Activated T-cell treated with anti-CD3 and anti-CD28 coated beads, Interleukin-2, amount 50 U/mL, for 72 hours (primary cell): Measurements from ENCODE around the gene MROH9. TPM values are rescaled to one million over a fixed set of nuclear protein-coding genes. Genes with fewer than 3 reads are reported as not detected.
A peak's percentile ranks its signal among the peaks of the same experiment; 100 is the strongest.
"Not testable (repeated sequence)": the region's sequence is repeated elsewhere in the genome, so short reads cannot be mapped to it uniquely, and the experiment has no call there.

ENCODE experiments used
- ATAC-seq, 2 donors: fragments of 150-1000 bp; cut with Tn5 transposase; replicated peaks in 1 of 2; 2 replicates each; pipeline ENCODE4 v1.10.0; 2021; ENCODE audit warnings: moderate library complexity in 2 of 2, mild to moderate bottlenecking in 1 of 2
- DNase-seq, 2 donors: peaks; one replicate each; pipeline ENCODE4 v3.0.0; 2021 to 2022; ENCODE audit warnings: mixed read lengths in 1 of 2
- H3K27ac Mint-ChIP-seq: one replicate; pipeline ENCODE4 v1.8.0; 2022; ENCODE audit warnings: mild to moderate bottlenecking, moderate library complexity, mixed read lengths
- H3K27me3 Mint-ChIP-seq: one replicate; pipeline ENCODE4 v1.8.0; 2022; ENCODE audit warnings: low read depth, mixed read lengths
- H3K36me3 Mint-ChIP-seq, 2 donors: one replicate each; pipeline ENCODE4 v1.8.0; 2022; ENCODE audit warnings: mixed read lengths in 2 of 2, mild to moderate bottlenecking in 1 of 2; ENCODE audit not compliant: insufficient read depth in 2 of 2
- H3K4me1 Mint-ChIP-seq: one replicate; pipeline ENCODE4 v1.8.0; 2022; ENCODE audit warnings: low read depth, mixed read lengths
- H3K4me3 Mint-ChIP-seq, 2 donors: one replicate each; pipeline ENCODE4 v1.8.0; 2022; ENCODE audit warnings: mild to moderate bottlenecking in 2 of 2, mixed read lengths in 2 of 2, moderate library complexity in 2 of 2
- H3K9me3 Mint-ChIP-seq, 2 donors: one replicate each; pipeline ENCODE4 v1.8.0; 2022; ENCODE audit warnings: mixed read lengths in 2 of 2
- total RNA-seq, 2 donors: library from RNA; stranded (reverse); gene quantifications; one replicate each; pipeline ENCODE4 v1.2.3, GENCODE V29; 2022

The MROH9 gene
- total RNA-seq, 2 donors from 2014 or later = not detected

- Mint-ChIP-seq H3K27me3 (peaks cover 9% of the 10 kb centered on the region), H3K27ac (no peak overlapping the region), H3K9me3 (no peaks in the 10 kb centered on the region), H3K4me1 (peaks cover 5% of the 10 kb centered on the region), H3K36me3 (no peaks in the 10 kb centered on the region), H3K4me3 (no peak overlapping the region)
- DNase-seq (no peak), ATAC-seq (peak; percentile 9 to 13)
Observed at GRCh38 chr1:170929412-170929834, 5.9 kb upstream of the MROH9 start.

- Mint-ChIP-seq H3K9me3 (no peaks in the 10 kb centered on the region), H3K36me3 (no peaks in the 10 kb centered on the region), H3K4me1 (peaks cover 5% of the 10 kb centered on the region), H3K27me3 (peaks cover 9% of the 10 kb centered on the region), H3K27ac (no peak overlapping the region), H3K4me3 (no peak overlapping the region)
- DNase-seq (peak; percentile 1 to 13), ATAC-seq (peak; percentile 62 to 72)
Observed at GRCh38 chr1:170929835-170930554, 5.3 kb upstream of the MROH9 start.

GRCh38 chr1:170931650-170932049, 3.7 kb upstream of the MROH9 start:
- Mint-ChIP-seq H3K27me3 (peaks cover 9% of the 10 kb centered on the region), H3K9me3 (no peaks in the 10 kb centered on the region), H3K27ac (no peak overlapping the region), H3K4me3 (no peak overlapping the region), H3K4me1 (peaks cover 5% of the 10 kb centered on the region), H3K36me3 (no peaks in the 10 kb centered on the region)
- no peak for DNase-seq
- ATAC-seq = no peak

GRCh38 chr1:170932236-170932635, 3.1 kb upstream of the MROH9 start:
- Mint-ChIP-seq H3K27ac (no peak overlapping the region), H3K36me3 (no peaks in the 10 kb centered on the region), H3K27me3 (peaks cover 9% of the 10 kb centered on the region), H3K9me3 (no peaks in the 10 kb centered on the region), H3K4me1 (peaks cover 5% of the 10 kb centered on the region), H3K4me3 (no peak overlapping the region)
- DNase-seq (no peak), ATAC-seq (no peak)

- ATAC-seq = no peak
- H3K4me3 Mint-ChIP-seq = no peak overlapping the region
- H3K4me1 Mint-ChIP-seq = no peaks in the 10 kb centered on the region
- no peak overlapping the region for H3K27ac Mint-ChIP-seq
- no peak for DNase-seq
- H3K36me3 Mint-ChIP-seq = no peaks in the 10 kb centered on the region
- H3K9me3 Mint-ChIP-seq = no peaks in the 10 kb centered on the region
- H3K27me3 Mint-ChIP-seq = peaks cover 5% of the 10 kb centered on the region
Observed at GRCh38 chr1:170938281-170938680, 2.9 kb downstream of the MROH9 start.

- H3K27ac Mint-ChIP-seq = no peak overlapping the region
- no peak for ATAC-seq
- H3K4me3 Mint-ChIP-seq = no peak overlapping the region
- no peak for DNase-seq
- H3K36me3 Mint-ChIP-seq = no peaks in the 10 kb centered on the region
- peaks cover 15% of the 10 kb centered on the region for H3K27me3 Mint-ChIP-seq
- H3K9me3 Mint-ChIP-seq = no peaks in the 10 kb centered on the region
- H3K4me1 Mint-ChIP-seq = no peaks in the 10 kb centered on the region
Observed at GRCh38 chr1:170939476-170939875, 4.1 kb downstream of the MROH9 start.

- not testable (repeated sequence) for H3K4me3 Mint-ChIP-seq, DNase-seq, H3K36me3 Mint-ChIP-seq, ATAC-seq, H3K4me1 Mint-ChIP-seq, H3K27ac Mint-ChIP-seq, H3K9me3 Mint-ChIP-seq
- H3K27me3 Mint-ChIP-seq = peaks cover 15% of the 10 kb centered on the region
Observed at GRCh38 chr1:170951744-170952143, 16.4 kb downstream of the MROH9 start.

GRCh38 chr1:170959385-170959784, 24.1 kb downstream of the MROH9 start:
- Mint-ChIP-seq H3K36me3 (no peaks in the 10 kb centered on the region), H3K4me1 (no peaks in the 10 kb centered on the region), H3K4me3 (no peak overlapping the region), H3K9me3 (no peaks in the 10 kb centered on the region), H3K27ac (no peak overlapping the region), H3K27me3 (peaks cover 15% of the 10 kb centered on the region)
- no peak for ATAC-seq
- DNase-seq = no peak

GRCh38 chr1:170964506-170964905, 29.2 kb downstream of the MROH9 start:
- Mint-ChIP-seq H3K27me3 (peaks cover 15% of the 10 kb centered on the region), H3K4me3 (no peak overlapping the region), H3K9me3 (no peaks in the 10 kb centered on the region), H3K27ac (no peak overlapping the region), H3K36me3 (no peaks in the 10 kb centered on the region), H3K4me1 (no peaks in the 10 kb centered on the region)
- ATAC-seq (no peak), DNase-seq (no peak)

- Mint-ChIP-seq H3K4me1 (no peaks in the 10 kb centered on the region), H3K27me3 (peaks cover 23% of the 10 kb centered on the region), H3K27ac (no peak overlapping the region), H3K4me3 (no peak overlapping the region), H3K36me3 (no peaks in the 10 kb centered on the region), H3K9me3 (no peaks in the 10 kb centered on the region)
- no peak for ATAC-seq
- DNase-seq = no peak
Observed at GRCh38 chr1:170967042-170967910, 31.9 kb downstream of the MROH9 start.

- DNase-seq (no peak), ATAC-seq (no peak)
- peaks cover 8% of the 10 kb centered on the region for H3K27me3 Mint-ChIP-seq
- H3K4me3 Mint-ChIP-seq = no peak overlapping the region
- H3K4me1 Mint-ChIP-seq = no peaks in the 10 kb centered on the region
- no peaks in the 10 kb centered on the region for H3K9me3 Mint-ChIP-seq
- no peak overlapping the region for H3K27ac Mint-ChIP-seq
- no peaks in the 10 kb centered on the region for H3K36me3 Mint-ChIP-seq
Observed at GRCh38 chr1:170970256-170970655, 34.9 kb downstream of the MROH9 start.

GRCh38 chr1:170978371-170978910, 43.1 kb downstream of the MROH9 start:
- no peak overlapping the region for H3K4me3 Mint-ChIP-seq
- ATAC-seq = no peak
- DNase-seq = no peak
- no peak overlapping the region for H3K27ac Mint-ChIP-seq
- H3K4me1 Mint-ChIP-seq = no peaks in the 10 kb centered on the region
- H3K27me3 Mint-ChIP-seq = no peaks in the 10 kb centered on the region
- peaks cover 2% of the 10 kb centered on the region in 2 donors for H3K9me3 Mint-ChIP-seq
- H3K36me3 Mint-ChIP-seq = no peaks in the 10 kb centered on the region

GRCh38 chr1:170985406-170985805, 50.1 kb downstream of the MROH9 start:
- ATAC-seq = no peak
- no peak overlapping the region for H3K4me3 Mint-ChIP-seq
- no peak overlapping the region for H3K27ac Mint-ChIP-seq
- peaks cover 5% of the 10 kb centered on the region for H3K27me3 Mint-ChIP-seq
- H3K36me3 Mint-ChIP-seq = no peaks in the 10 kb centered on the region
- H3K9me3 Mint-ChIP-seq = peaks cover 0 to 2% of the 10 kb centered on the region in 2 donors
- DNase-seq = no peak
- peaks cover 6% of the 10 kb centered on the region for H3K4me1 Mint-ChIP-seq
